Measurements from ENCODE around the gene DNAH2. TPM values are rescaled to one million over a fixed set of nuclear protein-coding genes. Genes with fewer than 3 reads are reported as not detected.

Gene DNAH2
- total and polyA plus RNA-seq, 2 of the 8 experiments (the other 6 are each of a cell fraction or from before 2014, with no cell fraction given), result 0.13 to 0.18 TPM

DNA sequence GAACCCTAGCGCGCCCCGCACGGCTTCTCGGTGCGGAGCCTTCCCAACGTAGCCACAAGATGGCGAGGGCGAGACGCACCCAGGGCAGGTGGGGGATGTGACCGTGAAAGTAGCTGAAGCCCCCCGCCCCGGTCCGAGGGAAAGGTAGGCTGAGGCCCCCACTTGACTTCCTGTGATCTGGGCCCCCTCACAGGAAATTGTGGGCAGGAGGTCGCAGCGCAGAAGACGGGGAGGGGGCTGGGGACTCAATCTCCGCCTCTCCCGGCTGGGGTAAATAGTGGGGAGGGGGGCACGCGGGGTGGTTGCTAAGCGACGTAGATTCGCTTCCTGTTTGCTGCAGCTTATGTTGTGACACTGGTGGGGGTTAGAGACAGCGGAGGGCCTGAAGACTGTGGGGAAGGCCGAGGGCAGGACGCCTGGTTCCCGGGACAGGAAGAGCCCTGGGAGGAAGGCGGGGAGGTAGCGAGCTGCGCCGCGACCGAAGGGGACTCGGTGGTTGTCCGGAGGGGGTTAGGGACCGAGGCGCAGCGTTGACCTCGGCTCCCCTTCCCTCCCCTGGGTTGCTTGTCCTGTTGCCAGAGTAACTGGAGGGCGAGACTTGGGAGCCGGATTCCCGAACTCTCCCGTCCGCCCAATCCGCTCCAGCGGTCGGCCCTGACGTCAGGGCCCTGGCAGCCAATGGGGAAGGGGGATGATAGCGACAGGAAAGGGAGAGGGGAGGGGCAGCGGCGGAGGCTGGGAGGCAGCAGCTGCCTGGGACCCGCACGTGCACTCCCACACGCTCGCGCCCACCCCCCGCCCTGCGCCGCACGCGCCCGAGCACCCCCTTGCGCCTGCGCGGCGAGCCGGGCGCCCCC is 117.6 kb downstream of the DNAH2 start (continued):
- TF ChIP-seq PHF8 (conservative IDR thresholded peaks at IDR 0.05; ENCODE audit: low read depth, low read length) (no peak), POLR2A (IDR thresholded peaks at IDR 0.05; ENCODE audit: control extremely low read depth in 1 of 2, low read depth in 2 of 2, low read length in 2 of 2) (peak in 1 of 2 experiments; percentile 66; a peak in 2 of 3 replicates), TEAD4 (IDR thresholded peaks at IDR 0.05; ENCODE audit: low read depth, low read length) (no peak), POLR2AphosphoS5 (IDR thresholded peaks at IDR 0.05; ENCODE audit: low read depth, low read length) (0 out of 2 replicates have a peak, but pooled peaks have one; percentile 47), SP2 (IDR thresholded peaks at IDR 0.05; ENCODE audit: low read length) (no peak), CBX8 (IDR thresholded peaks at IDR 0.05; ENCODE audit: borderline replicate concordance, low read depth, low read length) (no peak), SP4 (IDR thresholded peaks at IDR 0.05; ENCODE audit: low read length) (0 out of 2 replicates have a peak, but pooled peaks have one; percentile 42), GABPA (IDR thresholded peaks at IDR 0.05; ENCODE audit: borderline replicate concordance, insufficient read depth, low read length) (no peak)
- TF ChIP-seq, protein P1, sequence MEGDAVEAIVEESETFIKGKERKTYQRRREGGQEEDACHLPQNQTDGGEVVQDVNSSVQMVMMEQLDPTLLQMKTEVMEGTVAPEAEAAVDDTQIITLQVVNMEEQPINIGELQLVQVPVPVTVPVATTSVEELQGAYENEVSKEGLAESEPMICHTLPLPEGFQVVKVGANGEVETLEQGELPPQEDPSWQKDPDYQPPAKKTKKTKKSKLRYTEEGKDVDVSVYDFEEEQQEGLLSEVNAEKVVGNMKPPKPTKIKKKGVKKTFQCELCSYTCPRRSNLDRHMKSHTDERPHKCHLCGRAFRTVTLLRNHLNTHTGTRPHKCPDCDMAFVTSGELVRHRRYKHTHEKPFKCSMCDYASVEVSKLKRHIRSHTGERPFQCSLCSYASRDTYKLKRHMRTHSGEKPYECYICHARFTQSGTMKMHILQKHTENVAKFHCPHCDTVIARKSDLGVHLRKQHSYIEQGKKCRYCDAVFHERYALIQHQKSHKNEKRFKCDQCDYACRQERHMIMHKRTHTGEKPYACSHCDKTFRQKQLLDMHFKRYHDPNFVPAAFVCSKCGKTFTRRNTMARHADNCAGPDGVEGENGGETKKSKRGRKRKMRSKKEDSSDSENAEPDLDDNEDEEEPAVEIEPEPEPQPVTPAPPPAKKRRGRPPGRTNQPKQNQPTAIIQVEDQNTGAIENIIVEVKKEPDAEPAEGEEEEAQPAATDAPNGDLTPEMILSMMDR (IDR thresholded peaks at IDR 0.05; ENCODE audit: control extremely low read depth in 1 of 3, insufficient read depth in 1 of 3, low read depth in 1 of 3, low read length in 3 of 3), result peak; percentile 69 to 88 (median 73)
